Measurements from ENCODE around the gene TSPAN5. TPM values are rescaled to one million over a fixed set of nuclear protein-coding genes. Genes with fewer than 3 reads are reported as not detected.
A peak's percentile ranks its signal among the peaks of the same experiment; 100 is the strongest.

TSPAN5 gene
- total and polyA plus RNA-seq, 9 of the 15 experiments (the other 6 are each of a cell fraction or from before 2014, with no cell fraction given), result 0.58 to 6.6 (median 0.73) TPM

GRCh38 chr4:98659106-98659592 is 738 bp upstream of the TSPAN5 start:
- Histone ChIP-seq H3K9me3 (replicated peaks; ENCODE audit: control insufficient read depth, insufficient read depth, low read depth, low read length) (no peaks in the 10 kb centered on the region), H3K36me3 (ENCODE audit: control insufficient read depth, insufficient read depth, low read length) (no peaks in the 10 kb centered on the region), H2AFZ (ENCODE audit: low read depth, low read length) (peak overlapping the region; percentile 69), H3K4me1 (replicated peaks in 1 of 2; ENCODE audit: control insufficient read depth in 2 of 2, insufficient read depth in 2 of 2, low read length in 2 of 2) (peaks cover 8 to 16% of the 10 kb centered on the region in 2 experiments), H3K9ac (ENCODE audit: insufficient read depth in 1 of 2, low read depth in 2 of 2, low read length in 2 of 2) (peak overlapping the region in 1 of 2 experiments; percentile 72; a peak in 1 of 4 replicates), H3K4me2 (ENCODE audit: insufficient read depth, low read length) (peak overlapping the region; percentile 79), H3K27ac (ENCODE audit: extremely low read depth, low read depth, low read length) (no peak overlapping the region), H3K4me3 (peak overlapping the region; percentile 48), H3K9me1 (ENCODE audit: control insufficient read depth, insufficient read depth, low read length) (no peaks in the 10 kb centered on the region), H3K27me3 (ENCODE audit: control insufficient read depth in 2 of 2, insufficient read depth in 2 of 2, low read length in 2 of 2) (peaks cover 24 to 39% of the 10 kb centered on the region in 2 experiments), H3K79me2 (ENCODE audit: control insufficient read depth, insufficient read depth, low read length) (no peaks in the 10 kb centered on the region), H4K20me1 (replicated peaks; ENCODE audit: control insufficient read depth, insufficient read depth, low read length) (peaks cover 4% of the 10 kb centered on the region; the same call in 1 of the 2 replicates)
- ChIA-PET CTCF (ENCODE audit: low intra/inter-chr PET ratio) (no interaction called here), POLR2A (no interaction called here)
- DNase-seq (ENCODE audit: extremely low read depth in 1 of 4, low spot score in 3 of 4) (no peak), ATAC-seq (no peak), FAIRE-seq (no peak)
- in situ Hi-C loops (cut with MboI), result no loop called here
- TF ChIP-seq BDP1 (IDR thresholded peaks at IDR 0.05; ENCODE audit: insufficient read depth, insufficient read length) (no peak), CBX8 (IDR thresholded peaks at IDR 0.05; ENCODE audit: borderline replicate concordance, extremely low read depth, low read depth, low read length, poor library complexity, severe bottlenecking) (peak; percentile 36), MTA1 (IDR thresholded peaks at IDR 0.05; ENCODE audit: borderline replicate concordance) (no peak), TBL1XR1 (IDR thresholded peaks at IDR 0.05; ENCODE audit: low read length in 2 of 2) (no peak), CBFA2T2 (conservative IDR thresholded peaks at IDR 0.05) (no peak)
- TF ChIP-seq, protein P1, sequence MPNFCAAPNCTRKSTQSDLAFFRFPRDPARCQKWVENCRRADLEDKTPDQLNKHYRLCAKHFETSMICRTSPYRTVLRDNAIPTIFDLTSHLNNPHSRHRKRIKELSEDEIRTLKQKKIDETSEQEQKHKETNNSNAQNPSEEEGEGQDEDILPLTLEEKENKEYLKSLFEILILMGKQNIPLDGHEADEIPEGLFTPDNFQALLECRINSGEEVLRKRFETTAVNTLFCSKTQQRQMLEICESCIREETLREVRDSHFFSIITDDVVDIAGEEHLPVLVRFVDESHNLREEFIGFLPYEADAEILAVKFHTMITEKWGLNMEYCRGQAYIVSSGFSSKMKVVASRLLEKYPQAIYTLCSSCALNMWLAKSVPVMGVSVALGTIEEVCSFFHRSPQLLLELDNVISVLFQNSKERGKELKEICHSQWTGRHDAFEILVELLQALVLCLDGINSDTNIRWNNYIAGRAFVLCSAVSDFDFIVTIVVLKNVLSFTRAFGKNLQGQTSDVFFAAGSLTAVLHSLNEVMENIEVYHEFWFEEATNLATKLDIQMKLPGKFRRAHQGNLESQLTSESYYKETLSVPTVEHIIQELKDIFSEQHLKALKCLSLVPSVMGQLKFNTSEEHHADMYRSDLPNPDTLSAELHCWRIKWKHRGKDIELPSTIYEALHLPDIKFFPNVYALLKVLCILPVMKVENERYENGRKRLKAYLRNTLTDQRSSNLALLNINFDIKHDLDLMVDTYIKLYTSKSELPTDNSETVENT (CRISPR knock-in tag; IDR thresholded peaks at IDR 0.05), result no peak
- BruUV-seq (replicated peaks), result no TSS peak
- WGBS (ENCODE audit: insufficient coverage, low coverage, missing lambda C conversion rate), result 39% methylated on average over 14 of the region's 17 CpGs
- intact Hi-C loops (cut with micrococcal nuclease), result no loop called here

Data from K562 (cell line).